Astrocyte of the cerebellum (primary cell): ENCODE measurements around the gene FAM163A.
"Not testable (repeated sequence)": the region's sequence is repeated elsewhere in the genome, so short reads cannot be mapped to it uniquely, and the experiment has no call there.

Experiments
- DNase-seq: peaks from one replicate; pipeline ENCODE4 v3.0.0-alpha.2; 2011; ENCODE audit warnings: low read depth
- H3K4me3 ChIP-seq: 2 replicates; pipeline ENCODE4 v1.5.1; 2011; ENCODE audit warnings: mild to moderate bottlenecking, low read depth, low read length, moderate library complexity
- CTCF ChIP-seq: IDR thresholded peaks from 2 replicates; pipeline ENCODE4 v1.5.1; 2012; ENCODE audit warnings: low read length, low read depth, moderate library complexity, mild to moderate bottlenecking; ENCODE audit errors: missing control alignments
- in situ Hi-C: cut with HindIII; loops from 2 replicates; pipeline ENCODE4 v1.10.0; 2017; ENCODE audit warnings: low sequenced_read_pairs

Gene FAM163A

GRCh38 chr1:179840107-179840506, 97.0 kb downstream of the FAM163A start:
- TF ChIP-seq CTCF, result no peak
- no peak overlapping the region for H3K4me3 ChIP-seq
- no peak for DNase-seq
- in situ Hi-C loops, result no loop called here

GRCh38 chr1:179848233-179848632, 105.1 kb downstream of the FAM163A start:
- no peak overlapping the region for H3K4me3 ChIP-seq
- no peak for DNase-seq
- TF ChIP-seq CTCF, result no peak
- in situ Hi-C loops, result no loop called here

GRCh38 chr1:179853102-179853501, 110.0 kb downstream of the FAM163A start:
- in situ Hi-C loops, result no loop called here

GRCh38 chr1:179855831-179856230, 112.7 kb downstream of the FAM163A start:
- H3K4me3 ChIP-seq, in situ Hi-C loops, DNase-seq: not testable (repeated sequence)

More at GRCh38 chr1:179853102-179853501, 110.0 kb downstream of the FAM163A start:
- no peak overlapping the region for H3K4me3 ChIP-seq
- TF ChIP-seq CTCF, result no peak
- DNase-seq, result no peak

- in situ Hi-C loops, result no loop called here
- no peak for TF ChIP-seq CTCF
- H3K4me3 ChIP-seq, result no peak overlapping the region
- DNase-seq, result no peak
Measured at GRCh38 chr1:179856296-179856695, 113.2 kb downstream of the FAM163A start.

GRCh38 chr1:179857009-179857408, 113.9 kb downstream of the FAM163A start:
- DNase-seq, result no peak
- no peak overlapping the region for H3K4me3 ChIP-seq
- in situ Hi-C loops, result no loop called here
- no peak for TF ChIP-seq CTCF

GRCh38 chr1:179860652-179861051, 117.6 kb downstream of the FAM163A start:
- H3K4me3 ChIP-seq, result no peak overlapping the region
- in situ Hi-C loops, result no loop called here
- TF ChIP-seq CTCF, result no peak
- no peak for DNase-seq
